Astrocyte (in vitro differentiated cells and primary cell): Measurements from ENCODE around the gene GLIPR2.

Experiments
- EZH2 ChIP-seq: IDR thresholded peaks from 2 replicates; pipeline ENCODE4 v1.6.1; 2012; ENCODE audit warnings: mild to moderate bottlenecking, low read length, inconsistent platforms; ENCODE audit not compliant: insufficient read depth
- TF ChIP-seq, protein P1 (sequence below): IDR thresholded peaks from 2 replicates; pipeline ENCODE4 v1.5.1; 2011; ENCODE audit warnings: low read depth, mild to moderate bottlenecking, inconsistent platforms, low read length, moderate library complexity; ENCODE audit not compliant: insufficient read depth

- TF ChIP-seq EZH2 = no peak
- TF ChIP-seq, protein P1, sequence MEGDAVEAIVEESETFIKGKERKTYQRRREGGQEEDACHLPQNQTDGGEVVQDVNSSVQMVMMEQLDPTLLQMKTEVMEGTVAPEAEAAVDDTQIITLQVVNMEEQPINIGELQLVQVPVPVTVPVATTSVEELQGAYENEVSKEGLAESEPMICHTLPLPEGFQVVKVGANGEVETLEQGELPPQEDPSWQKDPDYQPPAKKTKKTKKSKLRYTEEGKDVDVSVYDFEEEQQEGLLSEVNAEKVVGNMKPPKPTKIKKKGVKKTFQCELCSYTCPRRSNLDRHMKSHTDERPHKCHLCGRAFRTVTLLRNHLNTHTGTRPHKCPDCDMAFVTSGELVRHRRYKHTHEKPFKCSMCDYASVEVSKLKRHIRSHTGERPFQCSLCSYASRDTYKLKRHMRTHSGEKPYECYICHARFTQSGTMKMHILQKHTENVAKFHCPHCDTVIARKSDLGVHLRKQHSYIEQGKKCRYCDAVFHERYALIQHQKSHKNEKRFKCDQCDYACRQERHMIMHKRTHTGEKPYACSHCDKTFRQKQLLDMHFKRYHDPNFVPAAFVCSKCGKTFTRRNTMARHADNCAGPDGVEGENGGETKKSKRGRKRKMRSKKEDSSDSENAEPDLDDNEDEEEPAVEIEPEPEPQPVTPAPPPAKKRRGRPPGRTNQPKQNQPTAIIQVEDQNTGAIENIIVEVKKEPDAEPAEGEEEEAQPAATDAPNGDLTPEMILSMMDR = no peak
Measured at GRCh38 chr9:36177571-36177970, 41.0 kb downstream of the GLIPR2 start.
